ENCODE measurements around the gene TMEM19. TPM values are rescaled to one million over a fixed set of nuclear protein-coding genes. Genes with fewer than 3 reads are reported as not detected.
A peak's percentile ranks its signal among the peaks of the same experiment; 100 is the strongest.

The TMEM19 gene
- total and polyA plus RNA-seq, 2 of the 8 experiments (the other 6 are each of a cell fraction or from before 2014, with no cell fraction given), result 12.6 to 19.1 TPM

GRCh38 chr12:71663561-71664410 lies 22.1 kb upstream of the TMEM19 start, which contains the start of the genes THAP2 and ZFC3H1 (continued):
- TF ChIP-seq GTF2F1 (IDR thresholded peaks at IDR 0.05; ENCODE audit: borderline replicate concordance, low read depth, low read length) (no peak), ATF2 (IDR thresholded peaks at IDR 0.05; ENCODE audit: low read length) (peak; percentile 74; the same call in 1 of the 2 replicates), CHD1 (IDR thresholded peaks at IDR 0.05; ENCODE audit: low read depth, low read length) (no peak; the same call in 1 of the 2 replicates), TBP (IDR thresholded peaks at IDR 0.05; ENCODE audit: low read depth, low read length) (peak; percentile 88), SUZ12 (IDR thresholded peaks at IDR 0.05; ENCODE audit: low read length) (no peak), ZNF274 (IDR thresholded peaks at IDR 0.05; ENCODE audit: borderline replicate concordance, extremely low read depth, low read length) (no peak), POLR2A (IDR thresholded peaks at IDR 0.05; ENCODE audit: control extremely low read depth in 1 of 2, low read depth in 2 of 2, low read length in 2 of 2) (peak; percentile 3 to 83), RAD21 (IDR thresholded peaks at IDR 0.05 in 1 of 2, conservative IDR thresholded peaks at IDR 0.05 in 1 of 2; ENCODE audit: low read depth in 2 of 2, low read length in 2 of 2) (no peak), USF2 (IDR thresholded peaks at IDR 0.05; ENCODE audit: low read length) (no peak), RXRA (IDR thresholded peaks at IDR 0.05; ENCODE audit: insufficient read depth, low read depth, low read length) (no peak), FOSL1 (IDR thresholded peaks at IDR 0.05; ENCODE audit: insufficient read depth, low read depth, low read length) (no peak), NRF1 (IDR thresholded peaks at IDR 0.05; ENCODE audit: low read depth, low read length) (no peak), BCL11A (IDR thresholded peaks at IDR 0.05; ENCODE audit: low read depth in 2 of 2, low read length in 2 of 2) (no peak), SAP30 (IDR thresholded peaks at IDR 0.05; ENCODE audit: insufficient read depth, insufficient replicate concordance, low read length) (peak; percentile 82), KDM5A (IDR thresholded peaks at IDR 0.05; ENCODE audit: low read length) (no peak; the same call in 1 of the 2 replicates), SIN3A (conservative IDR thresholded peaks at IDR 0.05 in 1 of 2, IDR thresholded peaks at IDR 0.05 in 1 of 2; ENCODE audit: low read depth in 1 of 2, low read length in 2 of 2) (peak; percentile 29 to 78; a peak in 2 of 4 replicates), YY1 (IDR thresholded peaks at IDR 0.05; ENCODE audit: low read depth, low read length) (peak; percentile 99), KDM1A (IDR thresholded peaks at IDR 0.05; ENCODE audit: borderline replicate concordance, low read length) (no peak), EP300 (IDR thresholded peaks at IDR 0.05; ENCODE audit: borderline replicate concordance in 1 of 2, low read depth in 2 of 2, low read length in 2 of 2) (peak in 1 of 2 experiments; percentile 13; a peak in 1 of 3 replicates), TAF7 (optimal IDR thresholded peaks at IDR 0.05; ENCODE audit: borderline replicate concordance, low read depth, low read length) (peak; percentile 59)

Measured in H1 (cell line).